Endothelial cell of umbilical vein (primary cell): ENCODE results near the gene CYP27A1. TPM values are rescaled to one million over a fixed set of nuclear protein-coding genes. Genes with fewer than 3 reads are reported as not detected.
A peak's percentile ranks its signal among the peaks of the same experiment; 100 is the strongest.

Source experiments
- BruUV-seq: library from RNA; stranded (reverse); fragments of 400-500 nt; replicated peaks from 2 replicates; lab custom pipeline; 2021; lab: Mats Ljungman, UMichigan
- CTCF ChIA-PET: fragments of 300-600, 350-600 bp; sonication (Branson Sonifier 250); formaldehyde crosslinking; loops from one replicate; lab custom pipeline; 2021; ENCODE audit warnings: antibody characterized with exemption, inconsistent platforms; lab: Charles Lee
- POLR2A ChIA-PET: fragments of 300-600, 350-600 bp; sonication (Branson Sonifier 250); formaldehyde crosslinking; loops from one replicate; lab custom pipeline; 2021; ENCODE audit warnings: antibody characterized with exemption, inconsistent platforms; lab: Charles Lee
- DNase-seq: peaks from one replicate; pipeline ENCODE4 v3.0.0-alpha.2; 2011; ENCODE audit warnings: low read depth, low spot score
- FAIRE-seq: peaks from 2 replicates; lab custom pipeline; 2011; peaks lifted over from hg19 to GRCh38; lab: Jason Lieb, UNC
- H2AFZ ChIP-seq: 2 replicates; pipeline ENCODE4 v1.6.0; 2012; ENCODE audit warnings: low read depth, low read length, control low read depth, inconsistent platforms
- H3K27ac ChIP-seq: 2 replicates; pipeline ENCODE4 v1.5.1; 2011; ENCODE audit warnings: low read depth, mild to moderate bottlenecking, control low read depth, low read length, moderate library complexity; ENCODE audit not compliant: insufficient read depth
- H3K27me3 ChIP-seq, 2 experiments: 2 replicates each; pipeline versions ENCODE4 v1.6.0 to v1.6.1; 2011; ENCODE audit warnings: low read length in 2 of 2, mixed read lengths in 1 of 2; ENCODE audit not compliant: control insufficient read depth in 2 of 2, insufficient read depth in 2 of 2
- H3K36me3 ChIP-seq, 2 experiments: 2 replicates in 1 of 2; 3 replicates in 1 of 2; pipeline ENCODE4 v1.5.1; 2011; ENCODE audit warnings: low read length in 2 of 2, mild to moderate bottlenecking in 1 of 2, moderate library complexity in 1 of 2; ENCODE audit not compliant: control insufficient read depth in 2 of 2, insufficient read depth in 2 of 2; ENCODE audit errors: extremely low read depth in 1 of 2
- H3K4me1 ChIP-seq: 3 replicates; pipeline ENCODE4 v1.5.1; 2011; ENCODE audit warnings: mild to moderate bottlenecking, low read length; ENCODE audit not compliant: control insufficient read depth, insufficient read depth; ENCODE audit errors: extremely low read depth
- H3K4me2 ChIP-seq: 2 replicates; pipeline ENCODE4 v1.6.1; 2011; ENCODE audit warnings: low read length, control low read depth, mixed read lengths; ENCODE audit not compliant: insufficient read depth
- H3K4me3 ChIP-seq, 3 experiments: fragments of 200-600 bp in 1 of 3; sonication (generic), shearing (Covaris generic) in 1 of 3; replicated peaks in 1 of 3; 2 replicates each; pipeline ENCODE4 v1.5.1; 2011 to 2016; ENCODE audit warnings: control low read depth in 3 of 3, low read length in 3 of 3, mild to moderate bottlenecking in 2 of 3, inconsistent platforms in 1 of 3, low read depth in 1 of 3, moderate library complexity in 1 of 3; ENCODE audit not compliant: insufficient read depth in 1 of 3
- H3K79me2 ChIP-seq: 2 replicates; pipeline ENCODE4 v1.6.0; 2012; ENCODE audit warnings: low read length, inconsistent platforms; ENCODE audit not compliant: control insufficient read depth, insufficient read depth
- H3K9ac ChIP-seq: replicated peaks from 2 replicates; pipeline ENCODE3; 2011; ENCODE audit warnings: low read length, control low read depth; ENCODE audit not compliant: insufficient read depth; ENCODE audit errors: extremely low read depth
- H3K9me1 ChIP-seq: replicated peaks from 3 replicates; pipeline ENCODE4 v1.6.0; 2011; ENCODE audit warnings: mild to moderate bottlenecking, low read length; ENCODE audit not compliant: control insufficient read depth, insufficient read depth; ENCODE audit errors: extremely low read depth
- H3K9me3 ChIP-seq: replicated peaks from 2 replicates; pipeline ENCODE4 v1.5.1; 2012; ENCODE audit warnings: low read length, inconsistent platforms; ENCODE audit not compliant: control insufficient read depth, insufficient read depth
- H4K20me1 ChIP-seq: replicated peaks from 2 replicates; pipeline ENCODE3; 2011; ENCODE audit warnings: mild to moderate bottlenecking, low read length; ENCODE audit not compliant: control insufficient read depth, insufficient read depth; ENCODE audit errors: extremely low read depth
- CTCF ChIP-seq, 2 donors: IDR thresholded peaks; 1 replicate in 1 of 2; 2 replicates in 1 of 2; pipeline ENCODE4 v1.5.1; 2011; ENCODE audit warnings: low read length in 2 of 2, mild to moderate bottlenecking in 2 of 2, moderate library complexity in 2 of 2, control low read depth in 1 of 2, inconsistent platforms in 1 of 2, low read depth in 1 of 2; ENCODE audit not compliant: insufficient read depth in 1 of 2; ENCODE audit errors: extremely low read depth in 1 of 2
- EZH2 ChIP-seq: IDR thresholded peaks from 2 replicates; pipeline ENCODE4 v1.6.1; 2012; ENCODE audit warnings: borderline replicate concordance, low read depth, mild to moderate bottlenecking, moderate library complexity, low read length, inconsistent platforms; ENCODE audit not compliant: severe bottlenecking
- FOS ChIP-seq: IDR thresholded peaks from 2 replicates; pipeline ENCODE4 v1.6.1; 2011; ENCODE audit warnings: mild to moderate bottlenecking, low read length, moderate library complexity, borderline replicate concordance; ENCODE audit not compliant: insufficient read depth
- JUN ChIP-seq: IDR thresholded peaks from 2 replicates; pipeline ENCODE4 v1.6.1; 2011; ENCODE audit warnings: borderline replicate concordance, low read depth; ENCODE audit not compliant: insufficient read length, insufficient read depth
- POLR2A ChIP-seq: IDR thresholded peaks from 2 replicates; pipeline ENCODE4 v1.6.1; 2012; ENCODE audit warnings: low read depth, mild to moderate bottlenecking, control low read depth, low read length
- dilution Hi-C: fragments of 300-500 bp; cut with MboI; formaldehyde crosslinking; loops from one replicate; pipeline ENCODE4 v1.15.0; 2019; ENCODE audit warnings: low sequenced_read_pairs; ENCODE audit not compliant: extremely low pct_ligation_motif_present
- intact Hi-C: fragments of 100-400 bp; cut with micrococcal nuclease; formaldehyde crosslinking; loops from one replicate; pipeline ENCODE4 v1.10.0; 2022
- polyA plus RNA-seq, 4 experiments: library from polyadenylated mRNA; depleted of rRNA in 3 of 4; stranded (reverse) in 3 of 4; unstranded in 1 of 4; fragments of >200 nt; gene quantifications; 2 replicates each; pipeline versions ENCODE4 v1.2.1 to v1.2.3, GENCODE V29; 2011 to 2012; ENCODE audit warnings: missing spikeins in 1 of 4
- total RNA-seq: library from RNA; stranded (reverse); gene quantifications from 2 replicates; pipeline ENCODE4 v1.2.3, GENCODE V29; 2021
- TF ChIP-seq, protein P1 (sequence below): IDR thresholded peaks from 2 replicates; pipeline ENCODE4 v1.6.1; 2011; ENCODE audit not compliant: insufficient read depth, insufficient read length

Gene CYP27A1
- total and polyA plus RNA-seq, 2 donors (not counting 3 experiments of a cell fraction or from before 2014, with no cell fraction given), result 15.1 to 34.9 TPM

DNA sequence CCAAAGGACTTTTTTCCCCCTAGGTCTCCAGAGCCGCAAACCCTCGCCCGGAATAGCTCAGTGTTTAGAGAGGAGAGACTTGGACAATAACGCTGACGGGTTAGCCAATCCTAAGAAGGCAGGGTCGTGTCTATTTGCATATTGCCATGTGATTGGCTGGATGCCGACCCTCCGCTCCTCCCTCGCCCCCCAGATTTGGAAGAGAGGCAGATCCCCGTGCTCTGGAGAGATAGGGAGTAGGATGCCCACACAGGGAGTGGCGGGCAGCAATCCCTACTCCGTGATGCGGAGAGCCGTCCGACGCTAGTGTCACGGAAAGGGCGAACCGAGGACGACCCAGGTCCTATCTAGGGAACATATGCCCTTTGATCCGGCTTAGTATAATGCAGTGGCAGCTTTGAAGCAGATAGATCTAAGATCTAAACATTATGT lies 79.0 kb downstream of the CYP27A1 start:
- BruUV-seq, result no TSS peak
- POLR2A ChIA-PET, result no interaction called here
- H2AFZ ChIP-seq, result no peak overlapping the region
- H3K27ac ChIP-seq, result no peak overlapping the region
- H3K27me3 ChIP-seq, result peaks cover 54 to 56% of the 10 kb centered on the region in 2 experiments
- no peaks in the 10 kb centered on the region for H3K9me3 ChIP-seq
- H3K9ac ChIP-seq, result no peak overlapping the region
- intact Hi-C loops (no loop called here), dilution Hi-C loops (no loop called here)
- DNase-seq (peak; percentile 22), FAIRE-seq (peak; percentile 64)
- CTCF ChIA-PET, result interaction anchor here (1.2 to 1.5 kb wide), 4 partner anchors 13 to 37 kb away, joined by 5 to 12 read pairs (median 6); no protein-coding TSS in a partner anchor
- TF ChIP-seq CTCF (IDR thresholded peaks at IDR 0.05; ENCODE audit: extremely low read depth in 1 of 2, insufficient read depth in 1 of 2, low read depth in 1 of 2, low read length in 2 of 2) (no peak), EZH2 (peak; percentile 33), FOS (no peak), POLR2A (no peak), JUN (no peak)
- TF ChIP-seq, protein P1, sequence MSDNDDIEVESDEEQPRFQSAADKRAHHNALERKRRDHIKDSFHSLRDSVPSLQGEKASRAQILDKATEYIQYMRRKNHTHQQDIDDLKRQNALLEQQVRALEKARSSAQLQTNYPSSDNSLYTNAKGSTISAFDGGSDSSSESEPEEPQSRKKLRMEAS, result no peak
- no peaks in the 10 kb centered on the region for H3K9me1 ChIP-seq
- no peaks in the 10 kb centered on the region for H3K79me2 ChIP-seq
- H3K4me2 ChIP-seq, result no peak overlapping the region
- no peaks in the 10 kb centered on the region for H4K20me1 ChIP-seq
- no peak overlapping the region for H3K4me3 ChIP-seq
- H3K4me1 ChIP-seq, result no peaks in the 10 kb centered on the region
- no peaks in the 10 kb centered on the region for H3K36me3 ChIP-seq
